ENCODE measurements around the gene TMEM138. TPM values are rescaled to one million over a fixed set of nuclear protein-coding genes. Genes with fewer than 3 reads are reported as not detected.

Gene TMEM138
- polyA plus RNA-seq, 1 donor from 2014 or later: 19.6 TPM

- Histone ChIP-seq H3F3A (ENCODE audit: insufficient read depth, low read length, poor library complexity, severe bottlenecking) (no peaks in the 10 kb centered on the region), H3K4me2 (ENCODE audit: low read length) (no peak overlapping the region), H3K9me2 (ENCODE audit: insufficient read depth, low read length) (no peaks in the 10 kb centered on the region), H3K4me3 (ENCODE audit: low read length) (no peak overlapping the region), H3K36me3 (ENCODE audit: insufficient read depth, low read length) (no peaks in the 10 kb centered on the region), H3K9ac (ENCODE audit: low read length) (peak overlapping the region; percentile 54), H3K79me2 (replicated peaks; ENCODE audit: insufficient read depth, low read length) (peaks cover 15% of the 10 kb centered on the region), H3K27ac (ENCODE audit: low read length) (peak overlapping the region; percentile 72), H4K20me1 (ENCODE audit: insufficient read depth) (no peaks in the 10 kb centered on the region), H3K27me3 (ENCODE audit: insufficient read depth, low read depth, low read length) (no peaks in the 10 kb centered on the region), H3K9me3 (ENCODE audit: low read length) (no peaks in the 10 kb centered on the region), H2AFZ (ENCODE audit: low read depth, low read length) (peak overlapping the region; percentile 67)
- TF ChIP-seq EP300 (conservative IDR thresholded peaks at IDR 0.05; ENCODE audit: poor library complexity, severe bottlenecking) (no peak), EZH2 (IDR thresholded peaks at IDR 0.05; ENCODE audit: borderline replicate concordance, insufficient read depth, low read length, poor library complexity, severe bottlenecking) (no peak), SMC3 (conservative IDR thresholded peaks at IDR 0.05; ENCODE audit: poor library complexity) (peak; percentile 98), POLR2AphosphoS5 (IDR thresholded peaks at IDR 0.05) (peak; percentile 68), MXI1 (conservative IDR thresholded peaks at IDR 0.05; ENCODE audit: poor library complexity, severe bottlenecking) (peak; percentile 50), REST (IDR thresholded peaks at IDR 0.05; ENCODE audit: borderline replicate concordance) (peak; percentile 67), RAD21 (conservative IDR thresholded peaks at IDR 0.05) (peak; percentile 93), TAF1 (IDR thresholded peaks at IDR 0.05; ENCODE audit: low read depth) (peak; percentile 47), CTCF (IDR thresholded peaks at IDR 0.05; ENCODE audit: poor library complexity, severe bottlenecking) (peak; percentile 98)
Measured at GRCh38 chr11:61336171-61336935, 25.8 kb upstream of the TMEM138 start.

- Histone ChIP-seq H3K9me2 (ENCODE audit: insufficient read depth, low read length) (no peaks in the 10 kb centered on the region), H3K79me2 (replicated peaks; ENCODE audit: insufficient read depth, low read length) (no peaks in the 10 kb centered on the region), H3K4me2 (ENCODE audit: low read length) (no peak overlapping the region), H3K27me3 (ENCODE audit: insufficient read depth, low read depth, low read length) (no peaks in the 10 kb centered on the region), H3K27ac (ENCODE audit: low read length) (no peak overlapping the region), H3K36me3 (ENCODE audit: insufficient read depth, low read length) (no peaks in the 10 kb centered on the region), H3K9ac (ENCODE audit: low read length) (no peak overlapping the region), H4K20me1 (ENCODE audit: insufficient read depth) (no peaks in the 10 kb centered on the region), H2AFZ (ENCODE audit: low read depth, low read length) (no peak overlapping the region), H3K9me3 (ENCODE audit: low read length) (no peaks in the 10 kb centered on the region), H3K4me3 (ENCODE audit: low read length) (no peak overlapping the region), H3F3A (ENCODE audit: insufficient read depth, low read length, poor library complexity, severe bottlenecking) (no peaks in the 10 kb centered on the region)
- no peak for TF ChIP-seq EZH2 (IDR thresholded peaks at IDR 0.05; ENCODE audit: borderline replicate concordance, insufficient read depth, low read length, poor library complexity, severe bottlenecking)
- TF ChIP-seq POLR2AphosphoS5 (IDR thresholded peaks at IDR 0.05): no peak
- no peak for TF ChIP-seq EP300 (conservative IDR thresholded peaks at IDR 0.05; ENCODE audit: poor library complexity, severe bottlenecking)
- TF ChIP-seq MXI1 (conservative IDR thresholded peaks at IDR 0.05; ENCODE audit: poor library complexity, severe bottlenecking): no peak
- TF ChIP-seq CTCF (IDR thresholded peaks at IDR 0.05; ENCODE audit: poor library complexity, severe bottlenecking): no peak
- no peak for TF ChIP-seq REST (IDR thresholded peaks at IDR 0.05; ENCODE audit: borderline replicate concordance)
- no peak for TF ChIP-seq SMC3 (conservative IDR thresholded peaks at IDR 0.05; ENCODE audit: poor library complexity)
- TF ChIP-seq RAD21 (conservative IDR thresholded peaks at IDR 0.05): no peak
- no peak for TF ChIP-seq TAF1 (IDR thresholded peaks at IDR 0.05; ENCODE audit: low read depth)
Measured at GRCh38 chr11:61337706-61338470, 24.3 kb upstream of the TMEM138 start.
